Endothelial cell of umbilical vein (primary cell): ENCODE data around the gene CUL3. TPM values are rescaled to one million over a fixed set of nuclear protein-coding genes. Genes with fewer than 3 reads are reported as not detected.

Experiments
- BruUV-seq: library from RNA; stranded (reverse); fragments of 400-500 nt; replicated peaks from 2 replicates; lab custom pipeline; 2021; lab: Mats Ljungman, UMichigan
- CTCF ChIA-PET: fragments of 300-600, 350-600 bp; sonication (Branson Sonifier 250); formaldehyde crosslinking; loops from one replicate; lab custom pipeline; 2021; ENCODE audit warnings: antibody characterized with exemption, inconsistent platforms; lab: Charles Lee
- POLR2A ChIA-PET: fragments of 300-600, 350-600 bp; sonication (Branson Sonifier 250); formaldehyde crosslinking; loops from one replicate; lab custom pipeline; 2021; ENCODE audit warnings: antibody characterized with exemption, inconsistent platforms; lab: Charles Lee
- DNase-seq: peaks from one replicate; pipeline ENCODE4 v3.0.0-alpha.2; 2011; ENCODE audit warnings: low read depth, low spot score
- FAIRE-seq: peaks from 2 replicates; lab custom pipeline; 2011; peaks lifted over from hg19 to GRCh38; lab: Jason Lieb, UNC
- H2AFZ ChIP-seq: 2 replicates; pipeline ENCODE4 v1.6.0; 2012; ENCODE audit warnings: low read depth, low read length, control low read depth, inconsistent platforms
- H3K27ac ChIP-seq: 2 replicates; pipeline ENCODE4 v1.5.1; 2011; ENCODE audit warnings: low read depth, mild to moderate bottlenecking, control low read depth, low read length, moderate library complexity; ENCODE audit not compliant: insufficient read depth
- H3K27me3 ChIP-seq, 2 experiments: 2 replicates each; pipeline versions ENCODE4 v1.6.0 to v1.6.1; 2011; ENCODE audit warnings: low read length in 2 of 2, mixed read lengths in 1 of 2; ENCODE audit not compliant: control insufficient read depth in 2 of 2, insufficient read depth in 2 of 2
- H3K36me3 ChIP-seq, 2 experiments: 2 replicates in 1 of 2; 3 replicates in 1 of 2; pipeline ENCODE4 v1.5.1; 2011; ENCODE audit warnings: low read length in 2 of 2, mild to moderate bottlenecking in 1 of 2, moderate library complexity in 1 of 2; ENCODE audit not compliant: control insufficient read depth in 2 of 2, insufficient read depth in 2 of 2; ENCODE audit errors: extremely low read depth in 1 of 2
- H3K4me1 ChIP-seq: 3 replicates; pipeline ENCODE4 v1.5.1; 2011; ENCODE audit warnings: mild to moderate bottlenecking, low read length; ENCODE audit not compliant: control insufficient read depth, insufficient read depth; ENCODE audit errors: extremely low read depth
- H3K4me2 ChIP-seq: 2 replicates; pipeline ENCODE4 v1.6.1; 2011; ENCODE audit warnings: low read length, control low read depth, mixed read lengths; ENCODE audit not compliant: insufficient read depth
- H3K4me3 ChIP-seq, 3 experiments: fragments of 200-600 bp in 1 of 3; sonication (generic), shearing (Covaris generic) in 1 of 3; replicated peaks in 1 of 3; 2 replicates each; pipeline ENCODE4 v1.5.1; 2011 to 2016; ENCODE audit warnings: control low read depth in 3 of 3, low read length in 3 of 3, mild to moderate bottlenecking in 2 of 3, inconsistent platforms in 1 of 3, low read depth in 1 of 3, moderate library complexity in 1 of 3; ENCODE audit not compliant: insufficient read depth in 1 of 3
- H3K79me2 ChIP-seq: 2 replicates; pipeline ENCODE4 v1.6.0; 2012; ENCODE audit warnings: low read length, inconsistent platforms; ENCODE audit not compliant: control insufficient read depth, insufficient read depth
- H3K9ac ChIP-seq: replicated peaks from 2 replicates; pipeline ENCODE3; 2011; ENCODE audit warnings: low read length, control low read depth; ENCODE audit not compliant: insufficient read depth; ENCODE audit errors: extremely low read depth
- H3K9me1 ChIP-seq: replicated peaks from 3 replicates; pipeline ENCODE4 v1.6.0; 2011; ENCODE audit warnings: mild to moderate bottlenecking, low read length; ENCODE audit not compliant: control insufficient read depth, insufficient read depth; ENCODE audit errors: extremely low read depth
- H3K9me3 ChIP-seq: replicated peaks from 2 replicates; pipeline ENCODE4 v1.5.1; 2012; ENCODE audit warnings: low read length, inconsistent platforms; ENCODE audit not compliant: control insufficient read depth, insufficient read depth
- H4K20me1 ChIP-seq: replicated peaks from 2 replicates; pipeline ENCODE3; 2011; ENCODE audit warnings: mild to moderate bottlenecking, low read length; ENCODE audit not compliant: control insufficient read depth, insufficient read depth; ENCODE audit errors: extremely low read depth
- EZH2 ChIP-seq: IDR thresholded peaks from 2 replicates; pipeline ENCODE4 v1.6.1; 2012; ENCODE audit warnings: borderline replicate concordance, low read depth, mild to moderate bottlenecking, moderate library complexity, low read length, inconsistent platforms; ENCODE audit not compliant: severe bottlenecking
- FOS ChIP-seq: IDR thresholded peaks from 2 replicates; pipeline ENCODE4 v1.6.1; 2011; ENCODE audit warnings: mild to moderate bottlenecking, low read length, moderate library complexity, borderline replicate concordance; ENCODE audit not compliant: insufficient read depth
- GATA2 ChIP-seq: IDR thresholded peaks from 2 replicates; pipeline ENCODE4 v1.7.0; 2011; ENCODE audit warnings: low read depth, mild to moderate bottlenecking, moderate library complexity, mixed read lengths, low read length; ENCODE audit not compliant: insufficient read length, insufficient read depth
- JUN ChIP-seq: IDR thresholded peaks from 2 replicates; pipeline ENCODE4 v1.6.1; 2011; ENCODE audit warnings: borderline replicate concordance, low read depth; ENCODE audit not compliant: insufficient read length, insufficient read depth
- MYC ChIP-seq: IDR thresholded peaks from one replicate; pipeline ENCODE4 v1.6.1; 2011; ENCODE audit warnings: mild to moderate bottlenecking, low read depth, low read length
- POLR2A ChIP-seq: IDR thresholded peaks from 2 replicates; pipeline ENCODE4 v1.6.1; 2012; ENCODE audit warnings: low read depth, mild to moderate bottlenecking, control low read depth, low read length
- POLR2AphosphoS5 ChIP-seq: IDR thresholded peaks from 2 replicates; pipeline ENCODE4 v1.6.1; 2012; ENCODE audit warnings: low read depth, mild to moderate bottlenecking, control low read depth, low read length, moderate library complexity; ENCODE audit not compliant: insufficient read depth
- dilution Hi-C: fragments of 300-500 bp; cut with MboI; formaldehyde crosslinking; loops from one replicate; pipeline ENCODE4 v1.15.0; 2019; ENCODE audit warnings: low sequenced_read_pairs; ENCODE audit not compliant: extremely low pct_ligation_motif_present
- intact Hi-C: fragments of 100-400 bp; cut with micrococcal nuclease; formaldehyde crosslinking; loops from one replicate; pipeline ENCODE4 v1.10.0; 2022
- polyA plus RNA-seq, 4 experiments: library from polyadenylated mRNA; depleted of rRNA in 3 of 4; stranded (reverse) in 3 of 4; unstranded in 1 of 4; fragments of >200 nt; gene quantifications; 2 replicates each; pipeline versions ENCODE4 v1.2.1 to v1.2.3, GENCODE V29; 2011 to 2012; ENCODE audit warnings: missing spikeins in 1 of 4
- total RNA-seq: library from RNA; stranded (reverse); gene quantifications from 2 replicates; pipeline ENCODE4 v1.2.3, GENCODE V29; 2021
- TF ChIP-seq, protein P1 (sequence below), 2 donors: IDR thresholded peaks; 1 replicate in 1 of 2; 2 replicates in 1 of 2; pipeline ENCODE4 v1.5.1; 2011; ENCODE audit warnings: low read length in 2 of 2, mild to moderate bottlenecking in 2 of 2, moderate library complexity in 2 of 2, control low read depth in 1 of 2, inconsistent platforms in 1 of 2, low read depth in 1 of 2; ENCODE audit not compliant: insufficient read depth in 1 of 2; ENCODE audit errors: extremely low read depth in 1 of 2
- TF ChIP-seq, protein P2 (sequence below): IDR thresholded peaks from 2 replicates; pipeline ENCODE4 v1.6.1; 2011; ENCODE audit not compliant: insufficient read depth, insufficient read length

The CUL3 gene
- total and polyA plus RNA-seq, 2 donors (not counting 3 experiments of a cell fraction or from before 2014, with no cell fraction given), result 22.7 to 82.3 TPM

DNA sequence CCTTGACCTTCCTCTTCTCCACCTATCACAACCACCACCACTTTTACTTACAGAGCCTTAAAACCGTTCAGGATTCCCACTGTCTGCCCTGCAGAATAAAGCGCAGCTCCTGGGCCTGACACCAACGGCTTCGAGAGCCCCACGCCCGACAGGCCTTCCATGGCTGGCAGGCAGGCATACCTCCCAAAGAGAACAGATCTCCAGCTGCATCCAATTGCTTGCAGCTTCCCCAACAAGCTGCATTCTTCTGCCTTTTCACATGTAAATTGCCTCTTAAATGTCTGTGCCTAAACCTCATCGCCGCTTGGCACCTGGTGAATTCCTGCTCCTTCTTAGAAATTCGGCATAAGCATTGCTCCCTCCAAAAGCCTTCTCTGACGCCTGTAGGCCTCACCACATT is 151.7 kb downstream of the CUL3 start:
- H4K20me1 ChIP-seq, result no peaks in the 10 kb centered on the region
- dilution Hi-C loops (no loop called here), intact Hi-C loops (no loop called here)
- no peak overlapping the region for H3K4me3 ChIP-seq
- H3K27ac ChIP-seq, result no peak overlapping the region
- no peaks in the 10 kb centered on the region for H3K9me1 ChIP-seq
- DNase-seq (no peak), FAIRE-seq (no peak)
- CTCF ChIA-PET, result no interaction called here
- no peak overlapping the region for H3K9ac ChIP-seq
- H3K27me3 ChIP-seq, result no peaks in the 10 kb centered on the region
- POLR2A ChIA-PET, result no interaction called here
- no peaks in the 10 kb centered on the region for H3K79me2 ChIP-seq
- no peaks in the 10 kb centered on the region for H3K4me1 ChIP-seq
- no peak overlapping the region for H3K4me2 ChIP-seq
- H3K36me3 ChIP-seq, result no peaks in the 10 kb centered on the region
- no peaks in the 10 kb centered on the region for H3K9me3 ChIP-seq
- no peak for TF ChIP-seq POLR2A
- no peak for TF ChIP-seq FOS
- no peak for TF ChIP-seq MYC
- TF ChIP-seq, protein P1, sequence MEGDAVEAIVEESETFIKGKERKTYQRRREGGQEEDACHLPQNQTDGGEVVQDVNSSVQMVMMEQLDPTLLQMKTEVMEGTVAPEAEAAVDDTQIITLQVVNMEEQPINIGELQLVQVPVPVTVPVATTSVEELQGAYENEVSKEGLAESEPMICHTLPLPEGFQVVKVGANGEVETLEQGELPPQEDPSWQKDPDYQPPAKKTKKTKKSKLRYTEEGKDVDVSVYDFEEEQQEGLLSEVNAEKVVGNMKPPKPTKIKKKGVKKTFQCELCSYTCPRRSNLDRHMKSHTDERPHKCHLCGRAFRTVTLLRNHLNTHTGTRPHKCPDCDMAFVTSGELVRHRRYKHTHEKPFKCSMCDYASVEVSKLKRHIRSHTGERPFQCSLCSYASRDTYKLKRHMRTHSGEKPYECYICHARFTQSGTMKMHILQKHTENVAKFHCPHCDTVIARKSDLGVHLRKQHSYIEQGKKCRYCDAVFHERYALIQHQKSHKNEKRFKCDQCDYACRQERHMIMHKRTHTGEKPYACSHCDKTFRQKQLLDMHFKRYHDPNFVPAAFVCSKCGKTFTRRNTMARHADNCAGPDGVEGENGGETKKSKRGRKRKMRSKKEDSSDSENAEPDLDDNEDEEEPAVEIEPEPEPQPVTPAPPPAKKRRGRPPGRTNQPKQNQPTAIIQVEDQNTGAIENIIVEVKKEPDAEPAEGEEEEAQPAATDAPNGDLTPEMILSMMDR (IDR thresholded peaks at IDR 0.05; ENCODE audit: extremely low read depth in 1 of 2, insufficient read depth in 1 of 2, low read depth in 1 of 2, low read length in 2 of 2), result no peak
- no peak for TF ChIP-seq JUN
- TF ChIP-seq, protein P2, sequence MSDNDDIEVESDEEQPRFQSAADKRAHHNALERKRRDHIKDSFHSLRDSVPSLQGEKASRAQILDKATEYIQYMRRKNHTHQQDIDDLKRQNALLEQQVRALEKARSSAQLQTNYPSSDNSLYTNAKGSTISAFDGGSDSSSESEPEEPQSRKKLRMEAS, result no peak
- TF ChIP-seq GATA2, result no peak
- TF ChIP-seq EZH2, result no peak
- TF ChIP-seq POLR2AphosphoS5, result no peak
- no peak overlapping the region for H2AFZ ChIP-seq
- BruUV-seq, result no TSS peak
